Activated CD8-positive, alpha-beta T cell treated with anti-CD3 and anti-CD28 coated beads for 36 hours (primary cell): ENCODE results near the gene CPEB3. TPM values are rescaled to one million over a fixed set of nuclear protein-coding genes. Genes with fewer than 3 reads are reported as not detected.

ENCODE experiments used
- ATAC-seq: fragments of 200-7000 bp; cut with Tn5 transposase; one replicate; pipeline ENCODE4 v1.10.0; 2021; ENCODE audit warnings: mild to moderate bottlenecking, moderate library complexity
- CTCF ChIA-PET: fragments of 350-600 bp; sonication (Branson Sonifier 250); formaldehyde crosslinking; loops from one replicate; lab custom pipeline; 2021; ENCODE audit warnings: antibody characterized with exemption; lab: Charles Lee
- POLR2A ChIA-PET: fragments of 350-600 bp; sonication (Branson Sonifier 250); formaldehyde crosslinking; loops from one replicate; lab custom pipeline; 2021; ENCODE audit warnings: antibody characterized with exemption; lab: Charles Lee
- DNase-seq: peaks from one replicate; pipeline ENCODE4 v3.0.0-alpha.2; 2020
- H3K27ac Mint-ChIP-seq: one replicate; pipeline ENCODE4 v1.8.0; 2021; ENCODE audit warnings: mild to moderate bottlenecking, mixed read lengths
- H3K27me3 Mint-ChIP-seq: one replicate; pipeline ENCODE4 v1.8.0; 2021; ENCODE audit warnings: mixed read lengths
- H3K36me3 Mint-ChIP-seq: one replicate; pipeline ENCODE4 v1.8.0; 2021; ENCODE audit warnings: low read depth, mixed read lengths
- H3K4me1 Mint-ChIP-seq: one replicate; pipeline ENCODE4 v1.8.0; 2021; ENCODE audit warnings: low read depth, mixed read lengths
- H3K4me3 Mint-ChIP-seq: one replicate; pipeline ENCODE4 v1.8.0; 2021; ENCODE audit warnings: mild to moderate bottlenecking, moderate library complexity, mixed read lengths
- H3K9me3 Mint-ChIP-seq: one replicate; pipeline ENCODE4 v1.8.0; 2021; ENCODE audit warnings: mixed read lengths
- intact Hi-C: fragments of 100-400 bp; cut with micrococcal nuclease; formaldehyde crosslinking; loops from one replicate; pipeline ENCODE4 v1.10.0; 2022
- total RNA-seq, 2 experiments: library from RNA; stranded (reverse); gene quantifications; one replicate each; pipeline ENCODE4 v1.2.3, GENCODE V29; 2021
- TF ChIP-seq, protein P1 (sequence below): fragments of 200-600 bp; IDR thresholded peaks from one replicate; pipeline ENCODE4 v1.8.0; 2022; ENCODE audit warnings: antibody characterized with exemption, mild to moderate bottlenecking

CPEB3 gene
- total RNA-seq, 2 experiments from 2014 or later: 1.8 to 2.2 TPM

DNA sequence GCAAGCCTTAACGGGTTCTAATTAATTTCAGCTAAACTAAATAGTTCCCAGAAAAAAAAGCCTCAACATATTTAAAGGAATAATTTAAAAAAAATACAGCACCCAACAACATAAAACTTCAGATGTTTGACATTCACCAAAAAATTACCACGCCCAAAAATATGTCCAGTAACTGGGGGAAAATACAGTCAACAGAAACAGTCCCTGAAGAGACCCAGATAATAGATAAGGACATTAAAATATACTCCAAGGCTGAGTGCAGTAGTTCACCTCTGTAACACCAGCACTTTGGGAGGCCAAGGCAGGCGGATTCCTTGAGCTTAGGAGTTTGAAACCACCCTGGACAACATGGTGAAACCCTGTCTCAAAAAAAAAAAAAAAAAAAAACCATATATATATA lies 289.3 kb downstream of the CPEB3 start:
- Mint-ChIP-seq H3K36me3 (peaks cover 70% of the 10 kb centered on the region), H3K27ac (no peak overlapping the region), H3K27me3 (no peaks in the 10 kb centered on the region), H3K4me1 (no peaks in the 10 kb centered on the region), H3K9me3 (peaks cover 1% of the 10 kb centered on the region), H3K4me3 (no peak overlapping the region)
- POLR2A ChIA-PET: no interaction called here
- no peak for ATAC-seq
- intact Hi-C loops: no loop called here
- TF ChIP-seq, protein P1, sequence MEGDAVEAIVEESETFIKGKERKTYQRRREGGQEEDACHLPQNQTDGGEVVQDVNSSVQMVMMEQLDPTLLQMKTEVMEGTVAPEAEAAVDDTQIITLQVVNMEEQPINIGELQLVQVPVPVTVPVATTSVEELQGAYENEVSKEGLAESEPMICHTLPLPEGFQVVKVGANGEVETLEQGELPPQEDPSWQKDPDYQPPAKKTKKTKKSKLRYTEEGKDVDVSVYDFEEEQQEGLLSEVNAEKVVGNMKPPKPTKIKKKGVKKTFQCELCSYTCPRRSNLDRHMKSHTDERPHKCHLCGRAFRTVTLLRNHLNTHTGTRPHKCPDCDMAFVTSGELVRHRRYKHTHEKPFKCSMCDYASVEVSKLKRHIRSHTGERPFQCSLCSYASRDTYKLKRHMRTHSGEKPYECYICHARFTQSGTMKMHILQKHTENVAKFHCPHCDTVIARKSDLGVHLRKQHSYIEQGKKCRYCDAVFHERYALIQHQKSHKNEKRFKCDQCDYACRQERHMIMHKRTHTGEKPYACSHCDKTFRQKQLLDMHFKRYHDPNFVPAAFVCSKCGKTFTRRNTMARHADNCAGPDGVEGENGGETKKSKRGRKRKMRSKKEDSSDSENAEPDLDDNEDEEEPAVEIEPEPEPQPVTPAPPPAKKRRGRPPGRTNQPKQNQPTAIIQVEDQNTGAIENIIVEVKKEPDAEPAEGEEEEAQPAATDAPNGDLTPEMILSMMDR: no peak
- CTCF ChIA-PET: no interaction called here
- DNase-seq: no peak

Other genes starting within 250 kb of the CPEB3 start
- gene MARCHF5, start 89 bp upstream of the CPEB3 start, total RNA-seq: 10 to 100 TPM; 25.4 to 29.3 TPM